ENCODE data around the gene SHROOM1. TPM values are rescaled to one million over a fixed set of nuclear protein-coding genes. Genes with fewer than 3 reads are reported as not detected.

The SHROOM1 gene
- polyA plus RNA-seq, 10 donors, result 1.2 to 5.2 (median 2.8) TPM

GRCh38 chr5:132853323-132853722 lies 22.9 kb upstream of the SHROOM1 start:
- DNase-seq, result no peak

GRCh38 chr5:132850066-132850465 lies 19.6 kb upstream of the SHROOM1 start:
- DNase-seq, result no peak

- DNase-seq, result no peak
These were observed 18.9 kb upstream of the SHROOM1 start for GRCh38 chr5:132849347-132849746.

- no peak for DNase-seq
These were observed 17.8 kb upstream of the SHROOM1 start for GRCh38 chr5:132848270-132848669.

- DNase-seq, result no peak
These were observed 10.9 kb upstream of the SHROOM1 start for GRCh38 chr5:132841305-132841704.

GRCh38 chr5:132840896-132841295 lies 10.4 kb upstream of the SHROOM1 start:
- DNase-seq, result no peak

- no peak for DNase-seq
These were observed 9.9 kb upstream of the SHROOM1 start for GRCh38 chr5:132840313-132840712.

GRCh38 chr5:132839426-132840301 lies 9.2 kb upstream of the SHROOM1 start:
- no peak for DNase-seq

- DNase-seq, result no peak
These were observed 8.3 kb upstream of the SHROOM1 start for GRCh38 chr5:132838516-132839282.

GRCh38 chr5:132837868-132838267 lies 7.4 kb upstream of the SHROOM1 start:
- DNase-seq, result no peak

- DNase-seq, result no peak
These were observed 6.4 kb upstream of the SHROOM1 start for GRCh38 chr5:132836852-132837251.

GRCh38 chr5:132834057-132834456 lies 3.6 kb upstream of the SHROOM1 start:
- no peak for DNase-seq

GRCh38 chr5:132832612-132833011 lies 2.2 kb upstream of the SHROOM1 start:
- no peak for DNase-seq

- no peak for DNase-seq
These were observed 831 bp upstream of the SHROOM1 start for GRCh38 chr5:132831095-132831860.

- peak; percentile 56 to 94 (median 81) for DNase-seq
These were observed 558 bp downstream of the SHROOM1 start for GRCh38 chr5:132829742-132830435.

GRCh38 chr5:132828846-132829494 lies 1.5 kb downstream of the SHROOM1 start:
- no peak for DNase-seq

GRCh38 chr5:132827943-132828673 lies 2.3 kb downstream of the SHROOM1 start:
- no peak for DNase-seq

GRCh38 chr5:132826424-132827082 lies 3.9 kb downstream of the SHROOM1 start:
- no peak for DNase-seq

- DNase-seq, result peak in 1 of 3 donors; percentile 50
These were observed 4.5 kb downstream of the SHROOM1 start for GRCh38 chr5:132825834-132826391.
